ENCODE data around the gene UCP2. TPM values are rescaled to one million over a fixed set of nuclear protein-coding genes. Genes with fewer than 3 reads are reported as not detected.

UCP2 gene
- total and polyA plus RNA-seq, 10 of the 15 experiments (the other 5 are each of a cell fraction or from before 2014, with no cell fraction given) = 32.9 to 248 (median 154) TPM

- TF ChIP-seq E2F8 (IDR thresholded peaks at IDR 0.05; ENCODE audit: low read depth, partially characterized antibody) (no peak), NR2C1 (IDR thresholded peaks at IDR 0.05) (no peak)
Measured at GRCh38 chr11:74010306-74011300, 28.0 kb upstream of the UCP2 start (continued).

GRCh38 chr11:74009675-74010305, 27.1 kb upstream of the UCP2 start:
- no peak overlapping the region for H3K4me2 ChIP-seq (ENCODE audit: control insufficient read depth, insufficient read depth)
- intact Hi-C loops (cut with micrococcal nuclease; ENCODE audit: unreplicated experiment) (loop anchor here (2.0 kb wide), 1 partner anchor 13 kb away; no protein-coding TSS in a partner anchor), in situ Hi-C loops (cut with MboI) (no loop called here)
- no peaks in the 10 kb centered on the region for H3K27me3 ChIP-seq (replicated peaks in 1 of 2; ENCODE audit: control insufficient read depth in 2 of 2, insufficient read depth in 2 of 2, low read length in 1 of 2)
- no TSS peak for BruUV-seq (replicated peaks)
- no peaks in the 10 kb centered on the region for H4K20me1 ChIP-seq (ENCODE audit: control insufficient read depth, insufficient read depth)
- H2AFZ ChIP-seq (ENCODE audit: control insufficient read depth, low read depth, low read length) = no peak overlapping the region
- no peak for ATAC-seq
- H3K9ac ChIP-seq (ENCODE audit: control insufficient read depth, insufficient read depth, low read length) = no peak overlapping the region
- ChIA-PET POLR2A (interaction anchor here (0.7 kb wide), 1 partner anchor 166 kb away, joined by 4 read pairs; no protein-coding TSS in a partner anchor), SMC1A (ENCODE audit: uncharacterized antibody, unreplicated experiment) (interaction anchor here (2.0 to 4.8 kb wide), 3 partner anchors 12 to 28 kb away, joined by 5 to 21 read pairs (median 19); partner anchors contain the start of gene UCP2), CTCF (interaction anchor here (0.7 kb wide), 1 partner anchor 100 kb away, joined by 3 read pairs; no protein-coding TSS in a partner anchor), RAD21 (ENCODE audit: unreplicated experiment) (interaction anchor here (1.5 kb wide), 1 partner anchor 11 kb away, joined by 3 read pairs; no protein-coding TSS in a partner anchor)
- H3K79me2 ChIP-seq (ENCODE audit: control insufficient read depth, insufficient read depth, low read length) = no peaks in the 10 kb centered on the region
- 98% methylated on average over 5 of the region's 5 CpGs for WGBS (ENCODE audit: insufficient coverage, insufficient replicate concordance, low lambda C conversion rate, missing lambda C conversion rate)
- H3K4me3 ChIP-seq = no peak overlapping the region
- peaks cover 0 to 1% of the 10 kb centered on the region in 2 experiments; a peak in 3 of 4 replicates for H3K36me3 ChIP-seq (ENCODE audit: control insufficient read depth in 2 of 2, insufficient read depth in 2 of 2, low read length in 1 of 2)
- no peaks in the 10 kb centered on the region for H3K9me3 ChIP-seq (replicated peaks; ENCODE audit: control insufficient read depth, insufficient read depth, low read length)
- no peak for FAIRE-seq
- no peak for DNase-seq (ENCODE audit: low read depth, low spot score)
- H3K4me1 ChIP-seq (ENCODE audit: control insufficient read depth, insufficient read depth, low read length) = peaks cover 27% of the 10 kb centered on the region
- no peak overlapping the region for H3K27ac ChIP-seq (ENCODE audit: control insufficient read depth, insufficient read depth)
- TF ChIP-seq CUX1 (IDR thresholded peaks at IDR 0.05; ENCODE audit: insufficient replicate concordance, low read depth, low read length) (no peak), CBFB (IDR thresholded peaks at IDR 0.05; ENCODE audit: low read depth) (no peak), KLF5 (IDR thresholded peaks at IDR 0.05; ENCODE audit: partially characterized antibody) (no peak), BCLAF1 (IDR thresholded peaks at IDR 0.05) (no peak)

All from GM12878 (cell line).